ENCODE data around the gene SUGCT. TPM values are rescaled to one million over a fixed set of nuclear protein-coding genes. Genes with fewer than 3 reads are reported as not detected.

SUGCT gene
- total RNA-seq, 2 donors from 2014 or later: 3.3 to 15.2 TPM

GRCh38 chr7:40474790-40475680, 340.2 kb downstream of the SUGCT start:
- Histone ChIP-seq H3K27ac (no peak overlapping the region), H3K4me3 (no peak overlapping the region), H3K36me3 (no peaks in the 10 kb centered on the region), H3K27me3 (replicated peaks; ENCODE audit: insufficient read depth) (no peaks in the 10 kb centered on the region), H3K9me3 (no peaks in the 10 kb centered on the region), H3K4me1 (ENCODE audit: control insufficient read depth in 1 of 2, low read depth in 2 of 2) (peaks cover 3 to 16% of the 10 kb centered on the region in 2 donors)
- no peak for DNase-seq (ENCODE audit: low spot score)
- ATAC-seq (ENCODE audit: insufficient number of reproducible peaks, low FRiP score, low read depth): no peak
- no peak for TF ChIP-seq CTCF (IDR thresholded peaks at IDR 0.05)

GRCh38 chr7:40475681-40475982, 340.8 kb downstream of the SUGCT start:
- no peak for TF ChIP-seq CTCF (IDR thresholded peaks at IDR 0.05)
- ATAC-seq (ENCODE audit: insufficient number of reproducible peaks, low FRiP score, low read depth) (no peak), DNase-seq (ENCODE audit: low spot score) (no peak)
- Histone ChIP-seq H3K27ac (no peak overlapping the region), H3K4me3 (no peak overlapping the region), H3K36me3 (no peaks in the 10 kb centered on the region), H3K4me1 (ENCODE audit: control insufficient read depth in 1 of 2, low read depth in 2 of 2) (peaks cover 0 to 10% of the 10 kb centered on the region in 2 donors), H3K27me3 (replicated peaks; ENCODE audit: insufficient read depth) (no peaks in the 10 kb centered on the region), H3K9me3 (no peaks in the 10 kb centered on the region)

- peaks cover 0 to 6% of the 10 kb centered on the region in 2 donors for H3K4me1 ChIP-seq (ENCODE audit: control insufficient read depth in 1 of 2, low read depth in 2 of 2)
- no peak for ATAC-seq (ENCODE audit: insufficient number of reproducible peaks, low FRiP score, low read depth)
- no peaks in the 10 kb centered on the region for H3K27me3 ChIP-seq (replicated peaks; ENCODE audit: insufficient read depth)
- no peak overlapping the region for H3K27ac ChIP-seq
- H3K4me3 ChIP-seq: no peak overlapping the region
- H3K36me3 ChIP-seq: no peaks in the 10 kb centered on the region
- no peak for DNase-seq (ENCODE audit: low spot score)
- no peak for TF ChIP-seq CTCF (IDR thresholded peaks at IDR 0.05)
- no peaks in the 10 kb centered on the region for H3K9me3 ChIP-seq
Measured at GRCh38 chr7:40477094-40477493, 342.3 kb downstream of the SUGCT start.

- Histone ChIP-seq H3K36me3 (no peaks in the 10 kb centered on the region), H3K4me3 (no peak overlapping the region), H3K9me3 (no peaks in the 10 kb centered on the region), H3K27me3 (replicated peaks; ENCODE audit: insufficient read depth) (no peaks in the 10 kb centered on the region), H3K27ac (no peak overlapping the region), H3K4me1 (ENCODE audit: control insufficient read depth in 1 of 2, low read depth in 2 of 2) (no peaks in the 10 kb centered on the region)
- DNase-seq (ENCODE audit: low spot score) (no peak), ATAC-seq (ENCODE audit: insufficient number of reproducible peaks, low FRiP score, low read depth) (no peak)
- TF ChIP-seq CTCF (IDR thresholded peaks at IDR 0.05): no peak
Measured at GRCh38 chr7:40482845-40483244, 348.0 kb downstream of the SUGCT start.

- no peak overlapping the region for H3K4me3 ChIP-seq
- DNase-seq (ENCODE audit: low spot score): no peak
- no peak for TF ChIP-seq CTCF (IDR thresholded peaks at IDR 0.05)
- H3K27ac ChIP-seq: no peak overlapping the region
- H3K4me1 ChIP-seq (ENCODE audit: control insufficient read depth in 1 of 2, low read depth in 2 of 2): no peaks in the 10 kb centered on the region
- ATAC-seq (ENCODE audit: insufficient number of reproducible peaks, low FRiP score, low read depth): no peak
- no peaks in the 10 kb centered on the region for H3K9me3 ChIP-seq
- H3K27me3 ChIP-seq (replicated peaks; ENCODE audit: insufficient read depth): no peaks in the 10 kb centered on the region
- H3K36me3 ChIP-seq: no peaks in the 10 kb centered on the region
Measured at GRCh38 chr7:40483630-40484029, 348.8 kb downstream of the SUGCT start.

Data from thoracic aorta (tissue), 2 donors.